Pulmonary artery endothelial cell (primary cell): ENCODE data around the gene NDUFAF8. TPM values are rescaled to one million over a fixed set of nuclear protein-coding genes. Genes with fewer than 3 reads are reported as not detected.

Experiments used
- DNase-seq: peaks from one replicate; pipeline ENCODE4 v3.0.0-alpha.2; 2011; ENCODE audit warnings: low read depth, low spot score
- total RNA-seq: library from RNA; depleted of rRNA; stranded (reverse); fragments of >200 nt; gene quantifications from 2 replicates; pipeline ENCODE4 v1.2.3, GENCODE V29; 2014

The NDUFAF8 gene
- total RNA-seq, 1 donor from 2014 or later: 47.6 TPM

DNA sequence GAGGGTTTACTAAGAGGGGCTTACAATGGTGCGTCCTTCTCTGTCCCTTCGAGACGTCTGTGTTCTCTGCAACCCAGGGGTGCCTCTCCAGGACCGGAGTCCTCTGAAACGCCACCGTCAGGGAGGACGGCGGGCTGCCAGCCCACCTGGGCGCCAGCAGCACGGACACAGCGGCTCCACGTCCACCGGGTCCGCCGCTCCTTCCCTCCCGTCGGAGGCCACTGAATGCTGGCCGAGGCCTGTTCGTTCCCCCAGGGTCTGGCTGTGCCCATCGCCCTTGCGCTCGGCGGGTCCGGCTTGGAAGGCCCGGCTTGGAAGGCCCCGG is 666 bp upstream of the NDUFAF8 start:
- no peak for DNase-seq

DNA sequence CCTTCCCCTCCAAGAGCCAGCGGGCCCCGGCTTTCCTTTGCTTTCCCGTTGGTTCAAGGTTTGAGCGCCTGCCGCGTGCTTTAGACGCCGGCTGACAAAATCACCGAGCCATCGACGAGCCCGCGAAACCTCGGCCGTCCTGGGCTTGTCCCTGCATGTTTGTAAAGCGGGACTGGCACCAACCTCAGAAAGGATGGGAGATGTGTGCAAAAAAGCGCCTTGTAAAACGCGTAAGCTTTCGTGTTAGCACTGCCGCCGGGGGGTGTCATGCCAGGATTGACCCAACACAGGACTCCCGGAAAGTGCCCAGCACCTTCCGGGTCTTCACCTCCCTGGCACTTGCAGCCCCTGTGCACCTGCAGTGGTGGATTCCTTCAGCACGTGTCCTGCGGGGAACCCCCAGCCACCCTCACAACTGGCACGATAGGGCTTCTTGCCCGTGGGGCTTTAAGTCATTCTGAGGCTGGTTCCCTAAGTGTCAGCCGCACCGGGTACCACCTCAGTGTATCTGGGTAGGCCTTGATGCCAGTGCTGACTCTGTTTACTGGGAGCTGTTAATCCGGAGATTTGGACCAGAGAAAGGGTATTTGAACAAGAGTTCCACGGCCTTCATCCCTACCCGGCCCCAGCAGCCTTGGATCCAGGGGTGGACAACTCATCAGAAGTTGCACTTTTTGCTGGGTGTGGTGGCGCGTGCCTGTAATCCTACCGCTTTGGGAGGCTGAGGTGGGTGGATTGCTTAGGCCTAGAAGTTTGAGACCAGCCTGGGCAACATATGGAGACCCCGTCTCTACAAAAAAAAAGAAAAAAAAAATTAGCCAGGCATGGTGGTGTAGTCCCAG is 817 bp downstream of the NDUFAF8 start:
- no peak for DNase-seq

DNA sequence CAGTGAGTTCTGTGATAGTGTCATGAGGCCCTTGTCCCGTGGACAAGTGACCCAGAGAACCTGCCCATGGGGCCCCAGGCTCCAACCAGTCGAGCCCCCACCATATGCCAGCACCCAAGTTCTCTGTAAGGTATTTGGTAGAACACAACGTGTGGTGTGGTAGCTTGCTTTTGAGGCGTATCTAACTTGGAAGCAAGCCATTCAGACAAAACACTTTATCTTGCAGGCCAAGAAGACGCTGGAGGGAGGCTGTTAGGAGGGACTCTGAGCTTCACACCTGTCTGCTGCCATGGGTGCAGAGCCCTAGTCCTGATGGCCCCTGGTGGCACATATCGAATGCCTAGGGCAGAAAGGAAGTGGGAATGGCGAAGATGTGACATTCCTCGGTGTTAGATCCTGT is 1.6 kb downstream of the NDUFAF8 start:
- DNase-seq: no peak

DNA sequence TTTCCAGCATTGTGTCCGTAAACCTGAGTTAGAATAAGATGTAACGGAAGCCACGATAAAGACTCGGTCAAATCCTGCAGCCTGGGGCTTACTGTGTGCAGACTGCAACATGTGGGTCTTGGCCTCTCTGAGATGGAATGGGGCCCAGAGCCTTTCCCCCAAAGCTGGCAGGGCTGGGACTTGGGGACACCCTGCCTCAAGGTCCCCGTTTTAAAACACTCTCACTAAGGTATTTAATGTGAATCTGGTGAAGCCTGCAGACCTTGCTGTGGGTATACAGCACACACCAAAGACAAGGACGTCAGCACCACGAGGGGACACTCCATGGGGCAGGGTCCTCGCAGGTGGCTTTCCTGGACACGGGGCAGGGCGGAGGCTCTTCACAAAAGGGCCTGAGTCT is 2.1 kb downstream of the NDUFAF8 start:
- DNase-seq: no peak

DNA sequence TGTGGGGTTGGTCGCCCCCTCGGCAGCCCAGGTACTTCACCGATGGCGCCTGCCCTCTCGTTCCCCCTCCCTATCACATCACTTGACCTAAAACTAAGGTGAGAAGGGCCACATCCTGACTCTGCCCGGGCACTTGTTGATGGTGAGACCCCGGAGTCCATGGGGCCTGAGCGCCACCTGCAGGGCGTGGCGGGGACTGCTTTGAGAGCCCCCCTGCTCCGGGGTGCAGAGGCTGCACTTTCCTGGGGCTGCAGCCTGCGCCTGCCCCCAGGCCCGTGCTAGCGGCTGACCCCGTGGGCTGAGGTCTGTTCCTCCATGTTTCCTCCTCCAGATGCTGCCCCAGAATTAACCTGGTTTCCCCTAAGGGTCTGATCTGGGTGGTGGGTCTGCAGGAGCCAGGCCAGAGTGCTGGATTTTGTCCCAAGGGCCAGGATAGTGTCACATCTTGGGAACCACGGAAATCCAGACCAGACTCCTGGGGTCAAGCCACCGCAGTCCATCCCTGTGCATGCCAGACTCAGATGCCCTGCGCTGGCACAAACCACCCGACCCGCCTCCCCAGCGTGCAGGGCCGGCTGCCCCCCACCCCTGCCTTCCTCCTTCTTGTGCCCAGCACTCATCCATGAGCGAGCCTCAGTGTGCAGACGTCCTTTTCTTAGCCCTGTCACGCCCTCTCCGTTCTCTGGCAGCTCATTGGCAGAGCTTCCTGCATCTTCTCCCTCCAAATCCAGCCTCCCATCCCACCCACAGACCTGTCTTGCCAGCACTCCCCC is 2.7 kb downstream of the NDUFAF8 start:
- DNase-seq: no peak

DNA sequence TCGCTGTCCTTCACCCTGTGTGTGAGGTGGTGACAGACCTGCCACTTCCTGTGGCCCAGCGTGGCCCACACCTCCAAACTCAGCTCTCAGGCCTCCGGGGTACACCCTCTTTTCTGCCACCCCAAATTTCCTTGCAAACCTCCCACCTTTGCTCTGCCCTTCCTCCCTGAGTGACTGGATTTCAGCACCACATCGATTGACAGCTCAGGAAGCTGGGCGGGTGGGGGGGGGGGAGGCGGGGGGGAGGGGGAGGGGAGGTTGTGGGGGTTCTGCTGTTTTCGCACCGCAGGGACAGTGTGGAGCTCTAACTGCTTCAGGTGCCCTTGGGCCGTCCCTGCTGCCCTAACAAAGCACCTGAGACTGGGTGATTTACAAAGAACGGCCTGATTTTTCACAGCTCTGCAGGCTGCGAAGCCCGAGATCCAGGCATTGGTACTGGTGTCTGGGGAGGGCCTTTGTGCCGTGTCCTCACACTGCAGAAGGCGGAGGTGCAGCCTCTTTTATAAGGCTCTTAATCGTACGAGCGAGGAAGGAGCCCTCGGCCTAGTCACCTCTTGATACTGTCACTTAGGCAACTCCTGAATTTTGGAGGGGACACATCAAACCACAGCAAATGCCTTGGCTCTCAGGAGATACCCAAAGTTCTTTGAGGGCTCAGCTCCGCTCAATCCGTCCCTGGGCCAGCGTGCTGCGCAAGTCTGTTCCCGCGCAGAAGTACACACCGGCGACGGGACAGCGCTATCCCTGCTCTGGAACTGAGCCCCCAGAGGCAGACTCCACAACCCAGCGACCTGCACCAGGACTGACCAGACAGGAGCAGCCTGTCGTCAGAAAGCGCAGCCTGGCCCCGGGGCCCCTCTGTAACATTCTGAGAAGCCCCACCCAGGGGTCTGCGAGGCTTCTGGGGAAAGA is 3.6 kb downstream of the NDUFAF8 start:
- no peak for DNase-seq

DNA sequence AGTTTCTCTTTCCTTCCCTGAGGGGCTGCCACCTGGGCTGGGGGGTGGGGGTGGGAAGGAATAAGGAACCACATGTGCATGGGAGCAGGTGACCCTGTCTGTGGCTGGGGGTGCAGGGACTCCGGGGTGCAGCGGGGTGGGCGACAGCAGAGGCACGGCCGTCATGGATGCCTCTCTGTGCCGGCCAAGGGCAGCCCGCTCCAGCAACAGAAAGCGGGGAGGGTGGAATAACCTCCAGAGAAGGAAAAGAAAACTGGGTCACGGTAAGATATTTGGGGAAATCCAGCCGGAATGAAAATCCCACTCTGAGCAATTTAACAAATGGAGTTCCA is 4.2 kb downstream of the NDUFAF8 start:
- DNase-seq: no peak

DNA sequence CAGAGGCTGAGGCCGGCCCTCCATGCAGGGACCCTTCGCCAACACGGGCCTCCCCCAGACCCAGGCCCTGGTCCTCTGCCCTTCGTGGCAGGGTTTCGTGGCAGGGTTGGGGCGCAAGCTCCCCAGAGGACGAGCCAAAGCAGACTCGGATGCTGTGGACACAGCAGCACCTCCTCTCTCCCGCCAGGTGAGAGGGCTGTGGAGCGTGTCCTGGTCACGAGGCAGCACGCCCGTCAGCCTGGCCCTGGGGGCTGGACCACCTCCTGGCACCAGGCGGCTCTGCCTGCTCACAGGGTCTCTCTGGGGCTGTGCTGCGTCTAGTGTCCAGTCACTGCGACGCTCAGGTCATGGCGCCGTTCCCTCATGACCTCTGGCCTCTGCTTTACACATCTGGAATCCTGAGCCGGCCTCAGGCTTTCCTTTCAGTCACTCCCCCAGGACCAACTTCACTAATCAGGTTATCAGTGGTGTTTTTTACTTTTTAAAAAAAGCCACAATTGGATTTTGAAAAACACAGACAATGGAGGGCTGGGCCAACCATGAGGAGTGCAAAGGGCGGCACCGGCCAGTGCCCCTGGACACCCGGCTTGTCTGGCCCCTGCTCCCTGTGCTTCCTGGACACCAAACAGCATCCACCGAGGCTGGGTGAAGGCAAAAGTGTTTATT is 5.4 kb downstream of the NDUFAF8 start:
- DNase-seq: no peak

DNA sequence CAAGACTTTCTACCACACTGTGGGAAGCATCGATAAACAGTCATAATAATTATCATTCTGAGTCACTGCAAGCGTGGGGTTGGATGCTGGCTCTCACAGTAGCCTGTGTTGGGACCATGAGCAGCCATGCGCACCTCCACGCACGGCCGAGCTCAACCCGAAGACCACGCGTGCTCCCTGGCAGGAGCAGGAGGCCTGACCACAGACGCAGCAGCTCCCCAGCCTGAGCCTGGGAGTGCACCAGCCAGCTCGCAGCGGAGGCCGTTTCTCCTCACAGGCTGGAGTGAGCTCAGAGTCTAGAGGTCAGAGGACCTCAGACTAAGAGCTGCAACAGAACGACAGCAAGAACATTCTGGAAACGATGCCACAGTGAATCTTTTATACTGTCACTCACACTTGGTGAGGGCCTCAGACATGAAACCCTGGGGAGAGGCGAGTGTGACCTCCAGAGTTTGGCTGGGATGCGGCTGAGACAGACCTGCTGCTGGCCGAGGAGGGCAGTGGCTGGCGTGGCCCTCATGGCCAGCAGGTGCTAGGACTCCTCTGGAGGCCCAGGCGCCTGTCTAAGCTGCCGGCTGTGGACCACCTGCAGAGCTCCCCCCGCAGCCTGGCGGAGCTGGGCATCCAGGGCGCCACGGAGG is 6.0 kb downstream of the NDUFAF8 start:
- DNase-seq: no peak

DNA sequence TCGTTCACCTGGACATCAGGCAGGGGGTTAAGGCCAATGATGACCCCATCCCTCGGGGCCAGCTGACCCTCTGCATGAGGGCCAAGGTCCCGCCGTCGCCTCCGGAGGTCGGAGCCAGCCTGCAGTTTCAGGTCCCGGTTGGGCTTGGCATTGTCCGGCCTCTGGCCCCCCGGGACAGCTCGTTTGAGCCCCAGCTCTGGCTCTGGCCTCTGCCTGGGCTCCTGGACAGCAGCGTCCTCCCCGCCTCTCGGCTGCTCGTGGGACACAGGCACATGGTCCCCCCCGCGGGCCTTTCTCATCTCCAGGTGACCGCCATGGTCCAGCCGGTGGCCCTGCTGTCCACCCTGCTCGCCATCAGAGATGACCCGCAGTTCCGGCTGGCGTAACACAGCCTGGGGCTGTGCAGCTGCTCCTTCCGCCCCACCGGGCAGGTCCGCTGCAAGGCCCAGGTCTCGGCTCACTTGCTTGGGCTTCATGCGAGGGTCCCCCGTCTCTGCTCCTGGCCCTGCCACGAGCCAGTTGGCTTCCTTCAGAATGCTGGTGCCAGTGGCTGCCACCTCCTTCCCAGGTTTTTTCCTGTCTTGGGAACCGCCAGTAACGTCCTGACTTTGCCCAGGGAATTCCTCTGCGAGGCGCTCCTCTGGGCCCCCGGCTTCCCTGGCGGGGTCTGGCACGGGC is 6.7 kb downstream of the NDUFAF8 start:
- no peak for DNase-seq

DNA sequence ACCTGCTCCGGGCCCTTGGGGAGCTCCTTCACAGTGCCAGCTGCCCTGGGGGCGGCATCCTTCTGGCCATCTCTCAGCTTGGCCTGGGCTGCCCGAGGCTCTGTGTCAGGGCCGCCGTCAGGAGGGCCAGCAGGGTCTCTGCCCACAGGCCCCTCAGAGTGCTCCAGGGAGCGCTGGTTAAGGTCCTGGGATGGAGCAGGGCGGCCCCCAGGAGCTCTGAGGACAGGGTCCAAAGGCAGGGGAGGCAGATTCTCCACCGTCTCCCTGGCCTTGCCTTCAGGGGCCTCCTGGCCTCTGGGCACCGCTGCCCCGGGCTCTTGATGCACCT is 7.2 kb downstream of the NDUFAF8 start:
- DNase-seq: no peak

DNA sequence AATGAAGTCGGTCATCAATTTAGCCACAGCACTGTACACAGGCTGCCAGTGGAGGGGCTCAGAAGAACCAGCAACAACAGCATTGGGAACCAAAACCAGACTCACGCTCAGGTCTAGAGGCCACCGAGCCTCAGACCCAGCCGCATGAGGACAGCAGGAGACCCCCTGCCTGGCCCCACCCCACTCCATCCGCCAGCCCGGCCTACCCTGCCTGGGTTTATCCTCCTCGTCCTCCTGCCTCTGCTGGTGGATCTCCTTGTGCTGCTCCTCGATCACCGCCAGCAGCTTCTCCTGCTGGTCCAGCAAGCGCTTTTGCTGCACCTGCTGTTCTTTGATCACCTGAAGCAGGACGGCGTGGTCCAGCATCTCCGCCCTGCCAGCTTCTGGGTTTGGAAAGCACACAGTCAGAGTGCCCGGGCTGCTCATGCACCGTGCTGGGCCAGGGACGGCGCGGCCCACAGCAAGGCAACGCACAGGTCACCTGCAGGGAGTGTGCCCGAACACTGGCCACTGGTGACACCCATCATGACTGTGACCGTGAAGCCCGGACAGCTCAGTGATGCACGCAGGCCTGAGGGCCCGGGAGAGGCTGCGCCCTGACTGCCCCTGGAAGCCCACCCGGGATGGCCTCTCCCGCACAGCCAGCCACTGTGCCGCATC is 7.7 kb downstream of the NDUFAF8 start:
- DNase-seq: no peak

DNA sequence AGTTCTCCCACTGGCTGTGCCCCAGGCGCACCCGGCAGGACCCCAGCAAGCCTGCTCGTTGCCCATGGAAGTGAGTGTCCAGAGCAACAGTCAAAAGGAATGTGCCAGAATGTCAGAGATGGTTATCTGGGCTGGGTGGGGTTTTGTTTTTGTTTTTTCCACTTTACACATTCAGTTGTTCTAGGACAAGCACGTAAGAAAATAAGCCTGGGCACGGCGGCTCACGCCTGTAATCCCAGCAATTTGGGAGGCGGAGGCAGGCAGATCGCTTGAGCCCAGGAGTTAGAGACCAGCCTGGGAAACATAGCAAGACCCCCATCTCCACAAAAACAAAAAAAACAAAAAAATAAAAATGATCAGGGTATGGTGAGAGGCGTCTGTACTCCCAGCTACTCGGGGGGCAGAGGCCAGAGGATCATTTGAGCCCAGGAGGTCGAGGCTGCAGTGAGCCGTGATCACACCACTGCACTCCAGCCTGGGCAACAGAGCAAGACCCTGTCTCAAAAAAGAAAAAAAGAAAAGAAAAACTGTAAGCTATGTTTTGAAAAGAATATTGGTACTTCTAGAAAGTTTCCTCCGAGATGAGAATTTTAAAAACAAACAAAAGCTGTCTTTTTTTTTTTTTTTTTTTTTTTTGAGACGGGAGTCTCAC is 8.3 kb downstream of the NDUFAF8 start:
- DNase-seq: no peak

DNA sequence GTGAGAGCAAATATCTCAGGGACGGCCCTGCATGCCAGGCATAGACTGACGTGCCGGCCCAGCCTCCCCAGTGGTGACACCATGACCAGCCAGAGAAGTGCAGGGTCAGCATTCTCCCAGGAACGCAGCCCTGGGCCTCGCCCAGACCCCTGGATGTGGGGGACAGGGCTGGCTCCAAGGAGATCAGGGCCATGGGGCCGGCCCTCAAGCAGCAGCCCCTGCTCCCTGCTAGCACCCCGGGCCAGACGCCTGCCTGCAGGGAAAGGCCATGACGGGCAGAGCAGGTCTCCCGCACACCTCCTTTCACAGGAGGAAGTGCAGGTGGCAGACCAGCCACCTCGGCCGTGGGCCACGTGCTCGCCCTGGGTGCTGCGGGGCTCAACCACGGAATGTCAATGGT is 9.5 kb downstream of the NDUFAF8 start:
- no peak for DNase-seq

DNA sequence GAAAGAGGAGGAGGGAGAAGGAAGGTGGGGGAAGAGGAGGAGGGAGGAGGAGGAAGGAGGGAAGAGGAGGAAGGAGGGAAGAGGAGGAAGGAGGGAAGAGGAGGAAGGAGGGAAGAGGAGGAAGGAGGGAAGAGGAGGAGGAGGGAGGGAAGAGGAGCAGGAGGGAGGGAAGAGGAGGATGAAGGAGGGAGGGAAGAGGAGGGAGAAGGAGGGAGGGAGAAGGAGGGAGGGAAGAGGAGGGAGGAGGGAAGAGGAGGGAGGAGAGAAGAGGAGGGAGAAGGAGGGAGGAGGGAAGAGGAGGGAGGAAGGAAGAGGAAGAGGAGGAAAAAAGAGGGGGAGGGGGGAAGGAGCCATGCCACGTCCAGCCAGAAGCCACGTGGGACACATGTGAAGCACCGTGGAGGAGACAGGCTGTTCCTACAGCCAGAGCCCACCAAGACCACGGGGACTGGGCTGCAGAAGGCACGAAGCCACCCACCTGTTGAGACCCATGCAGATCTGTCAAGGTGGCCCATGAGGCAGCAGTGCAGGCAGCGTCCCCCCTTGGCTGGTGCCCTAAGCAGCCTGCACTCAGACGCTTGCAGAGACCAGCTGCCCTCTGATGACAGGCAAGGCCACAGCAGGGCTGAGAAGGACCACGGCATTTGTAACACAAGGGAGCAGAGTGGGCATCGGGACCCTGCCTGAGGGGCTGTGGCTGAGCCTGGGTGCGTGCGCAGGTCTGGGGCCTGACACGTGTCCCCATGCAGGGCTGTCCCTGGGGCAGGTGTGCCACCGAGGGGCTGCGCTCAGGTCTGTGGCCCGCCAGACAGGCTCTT is 10.3 kb downstream of the NDUFAF8 start:
- DNase-seq: no peak

DNA sequence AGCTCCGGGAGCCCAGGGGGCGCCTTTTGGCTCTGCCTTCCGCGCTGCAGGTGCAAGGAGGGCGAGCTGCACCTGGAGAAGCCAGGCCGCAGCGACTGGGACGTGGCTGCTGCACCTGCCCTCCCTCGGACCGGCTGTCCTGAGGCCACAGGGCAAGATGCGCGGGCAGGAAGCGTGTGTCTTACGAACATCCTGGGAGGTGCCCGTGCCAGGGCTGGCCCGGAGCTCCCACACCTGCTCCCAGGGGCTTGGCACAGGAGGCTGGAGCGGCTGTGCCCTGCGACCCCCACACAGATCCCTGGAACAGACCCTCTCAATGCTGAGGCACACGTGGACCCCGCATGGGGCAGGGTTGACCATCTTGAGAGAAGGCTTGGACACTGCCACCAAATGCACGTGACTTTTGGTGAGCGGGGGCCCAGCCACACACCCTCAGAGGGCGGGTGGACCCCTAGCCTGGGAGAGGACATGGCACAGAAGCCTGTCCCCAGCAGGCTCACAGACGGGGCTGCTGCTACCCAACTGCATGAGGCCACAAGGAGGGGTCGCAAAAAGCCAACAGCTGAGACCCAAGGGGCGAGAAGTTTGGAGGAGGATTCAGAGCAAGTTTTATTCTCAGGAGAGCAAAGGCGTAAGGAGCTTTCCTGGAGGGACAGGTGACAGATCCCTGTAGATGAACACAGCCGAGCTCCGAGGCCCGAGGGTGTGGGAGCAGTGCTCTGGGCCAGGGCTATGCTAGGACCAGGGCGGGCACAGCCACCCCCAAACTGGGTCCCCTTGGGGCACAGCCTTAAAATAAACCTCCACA is 11.4 kb downstream of the NDUFAF8 start:
- DNase-seq: no peak

DNA sequence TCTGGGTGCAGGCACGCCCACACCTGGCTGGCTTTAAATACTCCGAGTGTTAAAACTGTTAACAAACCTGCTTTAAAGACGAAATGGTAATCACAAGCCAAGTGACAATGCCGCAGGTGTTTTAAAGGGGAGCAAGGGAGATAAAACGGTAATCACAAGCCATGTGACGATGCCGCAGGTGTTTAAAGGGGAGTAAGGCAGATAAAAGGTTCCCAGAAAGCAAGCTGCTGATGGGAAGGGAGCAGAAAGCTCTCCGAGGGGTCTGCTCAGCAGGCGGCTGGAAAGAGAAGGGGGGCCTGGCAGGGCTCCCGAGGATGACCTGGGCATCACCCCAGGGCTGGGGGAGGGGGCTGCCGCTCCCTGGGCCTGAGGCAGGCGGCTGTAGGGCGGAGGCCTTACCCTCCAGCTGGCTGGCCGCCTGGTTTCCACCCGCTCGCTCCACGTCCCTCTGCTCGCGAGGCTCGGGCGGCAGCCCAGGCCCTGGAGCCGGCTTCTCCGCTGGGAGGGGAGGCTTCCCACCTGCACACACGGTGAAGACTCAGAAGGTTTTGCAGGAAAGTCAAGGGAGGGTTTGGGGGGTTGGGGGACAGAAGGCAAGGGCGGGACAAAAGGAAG is 12.1 kb downstream of the NDUFAF8 start:
- no peak for DNase-seq
